Type B pancreatic cell (in vitro differentiated cells): ENCODE measurements around the gene ECPAS. TPM values are rescaled to one million over a fixed set of nuclear protein-coding genes. Genes with fewer than 3 reads are reported as not detected.
"Not testable (repeated sequence)": the region's sequence is repeated elsewhere in the genome, so short reads cannot be mapped to it uniquely, and the experiment has no call there.

Experiments
- DNase-seq: peaks from one replicate; pipeline ENCODE4 v3.0.0; 2021; ENCODE audit warnings: mixed read lengths; ENCODE audit not compliant: unreplicated experiment; ENCODE audit errors: extremely low spot score
- H3K27ac Mint-ChIP-seq: 2 replicates; pipeline ENCODE4 v1.8.0; 2021; ENCODE audit warnings: mild to moderate bottlenecking, mixed read lengths
- H3K27me3 Mint-ChIP-seq: 2 replicates; pipeline ENCODE4 v1.8.0; 2021; ENCODE audit warnings: mixed read lengths
- H3K36me3 Mint-ChIP-seq: 2 replicates; pipeline ENCODE4 v1.8.0; 2021; ENCODE audit warnings: mixed read lengths
- H3K4me1 Mint-ChIP-seq: one replicate; pipeline ENCODE4 v1.8.0; 2021; ENCODE audit warnings: mixed read lengths; ENCODE audit not compliant: unreplicated experiment
- H3K4me3 Mint-ChIP-seq: 2 replicates; pipeline ENCODE4 v1.8.0; 2021; ENCODE audit warnings: mild to moderate bottlenecking, mixed read lengths
- H3K9me3 Mint-ChIP-seq: 2 replicates; pipeline ENCODE4 v1.8.0; 2021; ENCODE audit warnings: mixed read lengths
- total RNA-seq: library from RNA; stranded (reverse); gene quantifications from 2 replicates; pipeline ENCODE4 v1.2.1, GENCODE V29; 2021; ENCODE audit warnings: low replicate concordance
- TF ChIP-seq, protein P1 (sequence below): fragments of 200-600 bp; sonication (generic); conservative IDR thresholded peaks from 2 replicates; pipeline ENCODE4 v1.5.0; 2021; ENCODE audit warnings: antibody characterized with exemption, mild to moderate bottlenecking

Gene ECPAS
- total RNA-seq, 1 donor from 2014 or later: 82.9 TPM

GRCh38 chr9:111451570-111451969 is 32.6 kb downstream of the ECPAS start:
- no peak overlapping the region for H3K27ac Mint-ChIP-seq

DNA sequence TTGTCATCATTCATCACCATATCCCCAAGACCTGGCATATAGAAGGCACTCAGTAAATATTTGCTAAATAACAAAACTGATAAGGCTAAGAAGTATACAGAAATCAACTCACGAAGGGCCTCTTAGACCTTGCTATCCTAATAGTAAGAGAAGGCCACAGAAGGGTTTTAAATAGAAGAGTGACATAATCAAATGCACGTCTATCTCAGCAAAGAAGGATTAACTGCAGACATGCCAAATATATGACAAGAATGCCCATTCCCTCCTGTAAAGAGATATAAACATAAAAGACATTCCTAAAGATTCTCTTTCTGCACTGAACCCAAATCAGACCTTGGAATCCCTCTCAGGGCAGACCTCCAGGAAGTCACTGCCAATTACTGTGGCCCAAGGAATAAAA is 34.1 kb downstream of the ECPAS start:
- Mint-ChIP-seq H3K27ac (no peak overlapping the region), H3K36me3 (peaks cover 22% of the 10 kb centered on the region), H3K4me1 (peaks cover 9% of the 10 kb centered on the region), H3K27me3 (no peaks in the 10 kb centered on the region), H3K4me3 (no peak overlapping the region), H3K9me3 (no peaks in the 10 kb centered on the region)
- no peak for DNase-seq
- TF ChIP-seq, protein P1, sequence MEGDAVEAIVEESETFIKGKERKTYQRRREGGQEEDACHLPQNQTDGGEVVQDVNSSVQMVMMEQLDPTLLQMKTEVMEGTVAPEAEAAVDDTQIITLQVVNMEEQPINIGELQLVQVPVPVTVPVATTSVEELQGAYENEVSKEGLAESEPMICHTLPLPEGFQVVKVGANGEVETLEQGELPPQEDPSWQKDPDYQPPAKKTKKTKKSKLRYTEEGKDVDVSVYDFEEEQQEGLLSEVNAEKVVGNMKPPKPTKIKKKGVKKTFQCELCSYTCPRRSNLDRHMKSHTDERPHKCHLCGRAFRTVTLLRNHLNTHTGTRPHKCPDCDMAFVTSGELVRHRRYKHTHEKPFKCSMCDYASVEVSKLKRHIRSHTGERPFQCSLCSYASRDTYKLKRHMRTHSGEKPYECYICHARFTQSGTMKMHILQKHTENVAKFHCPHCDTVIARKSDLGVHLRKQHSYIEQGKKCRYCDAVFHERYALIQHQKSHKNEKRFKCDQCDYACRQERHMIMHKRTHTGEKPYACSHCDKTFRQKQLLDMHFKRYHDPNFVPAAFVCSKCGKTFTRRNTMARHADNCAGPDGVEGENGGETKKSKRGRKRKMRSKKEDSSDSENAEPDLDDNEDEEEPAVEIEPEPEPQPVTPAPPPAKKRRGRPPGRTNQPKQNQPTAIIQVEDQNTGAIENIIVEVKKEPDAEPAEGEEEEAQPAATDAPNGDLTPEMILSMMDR: no peak

More at GRCh38 chr9:111451570-111451969, 32.6 kb downstream of the ECPAS start:
- peaks cover 12% of the 10 kb centered on the region for H3K36me3 Mint-ChIP-seq
- peaks cover 12% of the 10 kb centered on the region for H3K4me1 Mint-ChIP-seq
- H3K27me3 Mint-ChIP-seq: no peaks in the 10 kb centered on the region
- TF ChIP-seq, protein P1: no peak
- no peaks in the 10 kb centered on the region for H3K9me3 Mint-ChIP-seq
- DNase-seq: no peak
- H3K4me3 Mint-ChIP-seq: no peak overlapping the region

- peaks cover 23% of the 10 kb centered on the region for H3K36me3 Mint-ChIP-seq
- no peaks in the 10 kb centered on the region for H3K27me3 Mint-ChIP-seq
- TF ChIP-seq, protein P1: no peak
- H3K4me3 Mint-ChIP-seq: no peak overlapping the region
- DNase-seq: no peak
- H3K4me1 Mint-ChIP-seq: peaks cover 9% of the 10 kb centered on the region
- no peaks in the 10 kb centered on the region for H3K9me3 Mint-ChIP-seq
- no peak overlapping the region for H3K27ac Mint-ChIP-seq
Observed at GRCh38 chr9:111449705-111450104, 34.5 kb downstream of the ECPAS start.

DNA sequence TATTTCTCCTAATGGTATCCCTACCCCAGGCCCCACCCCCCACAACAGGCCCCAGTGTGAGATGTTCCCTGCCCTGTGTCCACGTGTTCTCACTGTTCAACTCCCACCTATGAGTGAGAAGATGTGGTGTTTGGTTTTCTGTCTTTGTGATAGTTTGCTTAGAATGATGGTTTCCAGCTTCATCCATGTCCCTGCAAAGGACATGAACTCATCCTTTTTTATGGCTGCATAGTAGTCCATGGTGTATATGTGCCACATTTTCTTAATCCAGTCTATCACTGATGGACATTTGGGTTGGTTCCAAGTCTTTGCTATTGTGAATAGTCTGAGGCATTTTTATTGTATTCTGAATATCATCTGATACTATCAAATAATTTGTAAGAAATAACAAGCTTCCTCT is 38.4 kb downstream of the ECPAS start:
- not testable (repeated sequence) for H3K4me1 Mint-ChIP-seq, H3K9me3 Mint-ChIP-seq, H3K27me3 Mint-ChIP-seq, H3K4me3 Mint-ChIP-seq, H3K27ac Mint-ChIP-seq, DNase-seq
- peaks cover 37% of the 10 kb centered on the region for H3K36me3 Mint-ChIP-seq

DNA sequence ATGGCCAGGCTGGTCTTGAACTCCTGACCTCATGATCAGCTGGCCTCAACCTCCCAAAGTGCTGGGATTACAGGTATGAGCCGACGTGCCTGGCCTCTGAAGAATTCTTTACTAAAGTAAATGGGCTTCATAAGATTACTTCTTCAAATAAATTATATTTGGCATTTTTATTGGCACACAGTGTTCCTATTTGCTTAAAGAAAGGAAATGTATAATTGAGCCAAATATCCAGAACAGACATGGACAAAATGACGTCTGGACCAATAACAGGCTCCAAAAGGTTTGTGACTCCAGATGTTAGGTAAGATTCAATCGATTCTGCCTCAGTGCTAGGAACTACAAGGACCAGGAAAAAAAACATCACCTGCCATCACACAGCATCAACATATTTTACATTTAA is 40.7 kb downstream of the ECPAS start:
- H3K36me3 Mint-ChIP-seq: peaks cover 42% of the 10 kb centered on the region
- TF ChIP-seq, protein P1: no peak

DNA sequence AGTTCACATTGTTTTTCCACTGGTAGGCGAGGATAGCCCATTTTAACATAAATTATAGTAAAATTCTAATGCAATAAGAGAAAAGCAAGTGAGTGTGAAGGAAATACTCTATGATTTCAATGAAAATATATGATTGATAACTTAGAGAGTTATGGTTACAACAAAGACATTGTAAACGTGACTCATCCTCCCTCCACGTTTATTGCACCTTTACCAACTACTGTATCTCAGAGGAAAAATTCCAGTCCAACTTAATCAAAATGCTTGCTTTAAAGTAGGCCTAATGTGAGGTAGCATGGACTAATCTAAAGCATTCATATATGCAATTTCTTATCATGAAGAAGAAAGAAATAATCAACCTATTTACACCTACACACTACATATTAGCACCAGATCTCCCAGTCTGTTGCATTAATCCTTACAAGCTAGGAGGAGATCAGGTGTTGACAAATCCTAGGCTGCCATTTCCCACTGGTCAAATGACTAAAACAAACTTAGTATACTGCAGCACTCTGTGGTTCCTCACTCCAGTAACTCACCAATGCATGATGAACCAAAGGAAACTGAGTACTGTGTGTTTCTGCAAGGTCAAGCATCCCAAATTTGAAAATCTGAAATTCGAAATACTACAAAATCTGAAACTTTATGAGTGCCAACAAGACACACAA is 41.7 kb downstream of the ECPAS start:
- TF ChIP-seq, protein P1: no peak
- no peaks in the 10 kb centered on the region for H3K4me1 Mint-ChIP-seq
- no peak for DNase-seq
- H3K9me3 Mint-ChIP-seq: no peaks in the 10 kb centered on the region
- no peak overlapping the region for H3K4me3 Mint-ChIP-seq
- H3K36me3 Mint-ChIP-seq: peaks cover 45% of the 10 kb centered on the region
- H3K27me3 Mint-ChIP-seq: no peaks in the 10 kb centered on the region
- no peak overlapping the region for H3K27ac Mint-ChIP-seq

More for the DNA sequence above, 40.7 kb downstream of the ECPAS start:
- Mint-ChIP-seq H3K4me1 (no peaks in the 10 kb centered on the region), H3K27ac (no peak overlapping the region), H3K4me3 (no peak overlapping the region), H3K27me3 (no peaks in the 10 kb centered on the region), H3K9me3 (no peaks in the 10 kb centered on the region)
- DNase-seq: no peak
